Measurements from ENCODE around the gene GATA5.

GATA5 gene

GRCh38 chr20:62413896-62414481 is 61.8 kb downstream of the GATA5 start:
- H3K9ac ChIP-seq (ENCODE audit: insufficient read length) = no peak overlapping the region
- no peak overlapping the region for H3K27ac ChIP-seq
- no peak overlapping the region for H3K4me3 ChIP-seq
- DNase-seq (ENCODE audit: low read depth, low spot score) = no peak
- TF ChIP-seq FOXP2 (optimal IDR thresholded peaks at IDR 0.05; ENCODE audit: control extremely low read depth, extremely low read length, insufficient read depth) = no peak
- no peaks in the 10 kb centered on the region for H3K36me3 ChIP-seq (ENCODE audit: insufficient read depth, low read length)
- H3K9me3 ChIP-seq (ENCODE audit: low read depth, low read length) = no peaks in the 10 kb centered on the region
